Mammary microvascular endothelial cell (primary cell): ENCODE results near the gene POLR2M. TPM values are rescaled to one million over a fixed set of nuclear protein-coding genes. Genes with fewer than 3 reads are reported as not detected.

Source experiments
- total RNA-seq: library from RNA; depleted of rRNA; stranded (reverse); fragments of >200 nt; gene quantifications from 2 replicates; pipeline ENCODE4 v1.2.3, GENCODE V29; 2015

POLR2M gene
- total RNA-seq, result 23.4 and 69.9 TPM in 2 replicates

DNA sequence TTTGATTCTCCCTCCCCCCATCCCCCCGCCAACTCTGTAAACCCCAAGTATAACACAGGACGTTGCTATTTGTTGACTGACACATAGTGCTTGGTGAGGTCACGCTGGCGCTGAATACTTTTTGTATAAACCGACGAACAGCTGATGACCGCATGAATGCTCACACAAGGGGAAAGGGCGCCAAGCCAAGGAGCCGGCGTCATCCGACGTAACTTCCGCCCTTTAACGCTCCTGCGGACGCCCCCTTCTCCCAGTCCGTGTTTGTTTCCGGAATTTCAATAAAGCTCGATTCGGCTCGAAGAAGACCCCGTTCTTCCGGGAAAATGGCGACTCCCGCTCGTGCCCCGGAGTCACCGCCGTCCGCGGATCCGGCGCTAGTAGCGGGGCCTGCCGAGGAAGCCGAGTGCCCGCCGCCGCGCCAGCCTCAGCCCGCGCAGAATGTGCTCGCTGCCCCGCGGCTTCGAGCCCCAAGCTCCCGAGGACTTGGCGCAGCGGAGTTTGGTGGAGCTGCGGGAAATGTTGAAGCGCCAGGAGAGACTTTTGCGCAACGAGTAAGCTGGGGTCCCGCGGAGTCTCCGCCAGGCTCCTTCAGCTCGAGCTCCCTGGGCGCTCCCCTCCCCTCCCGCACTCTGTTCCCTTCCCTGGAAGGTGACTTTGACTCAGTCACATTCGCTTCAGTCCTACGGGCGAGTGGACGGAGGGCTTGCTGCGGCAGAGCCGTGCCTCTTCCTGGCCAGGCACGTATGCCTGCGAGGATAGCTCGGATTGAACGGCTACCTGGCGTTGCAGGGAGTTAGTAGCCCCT is at the start of gene POLR2M:
POLR2M (plus strand) TSS at position 310 of the 805 bp plus-strand sequence; CDS start at position 439, 129 bp downstream.

Other genes with a start within 250 kb of the POLR2M start
- gene MYZAP, start 114.8 kb upstream of the POLR2M start, total RNA-seq, result 9.4 and 13.8 TPM in 2 replicates